ENCODE results near the gene ADM2. TPM values are rescaled to one million over a fixed set of nuclear protein-coding genes. Genes with fewer than 3 reads are reported as not detected.
A peak's percentile ranks its signal among the peaks of the same experiment; 100 is the strongest.

The ADM2 gene
- total RNA-seq, 1 experiment from 2014 or later: 13.6 TPM

- no peak for DNase-seq
- H3K36me3 Mint-ChIP-seq (ENCODE audit: insufficient read depth, unreplicated experiment): peaks cover 22% of the 10 kb centered on the region
- intact Hi-C loops (cut with micrococcal nuclease; ENCODE audit: unreplicated experiment): no loop called here
- CTCF ChIA-PET: interaction anchor here (0.7 to 1.4 kb wide), 2 partner anchors 23 to 43 kb away, joined by 4 read pairs; no protein-coding TSS in a partner anchor
- no peak overlapping the region for H3K27ac Mint-ChIP-seq (ENCODE audit: unreplicated experiment)
- no peaks in the 10 kb centered on the region for H3K27me3 Mint-ChIP-seq (ENCODE audit: unreplicated experiment)
- peaks cover 20% of the 10 kb centered on the region for H3K4me1 Mint-ChIP-seq (ENCODE audit: low read depth, unreplicated experiment)
- no TSS peak for BruUV-seq (replicated peaks)
- no peaks in the 10 kb centered on the region for H3K9me3 Mint-ChIP-seq (ENCODE audit: low read depth, unreplicated experiment)
- no peak overlapping the region for H3K4me3 Mint-ChIP-seq (ENCODE audit: low read depth, unreplicated experiment)
- TF ChIP-seq CTCF (IDR thresholded peaks at IDR 0.05; ENCODE audit: unreplicated experiment): no peak
Observed at GRCh38 chr22:50502096-50502495, 20.8 kb downstream of the ADM2 start.

- no peak for DNase-seq
- no peak overlapping the region for H3K27ac Mint-ChIP-seq (ENCODE audit: unreplicated experiment)
- no peaks in the 10 kb centered on the region for H3K27me3 Mint-ChIP-seq (ENCODE audit: unreplicated experiment)
- H3K36me3 Mint-ChIP-seq (ENCODE audit: insufficient read depth, unreplicated experiment): peaks cover 28% of the 10 kb centered on the region
- no peaks in the 10 kb centered on the region for H3K9me3 Mint-ChIP-seq (ENCODE audit: low read depth, unreplicated experiment)
- H3K4me3 Mint-ChIP-seq (ENCODE audit: low read depth, unreplicated experiment): no peak overlapping the region
- H3K4me1 Mint-ChIP-seq (ENCODE audit: low read depth, unreplicated experiment): peaks cover 13% of the 10 kb centered on the region
- TF ChIP-seq CTCF (IDR thresholded peaks at IDR 0.05; ENCODE audit: unreplicated experiment): no peak
- intact Hi-C loops (cut with micrococcal nuclease; ENCODE audit: unreplicated experiment): no loop called here
- BruUV-seq (replicated peaks): TSS peak; percentile 30
- CTCF ChIA-PET: interaction anchor here (1.4 kb wide), 1 partner anchor 43 kb away, joined by 4 read pairs; no protein-coding TSS in a partner anchor
Observed at GRCh38 chr22:50502628-50503474, 21.5 kb downstream of the ADM2 start.

- no peak overlapping the region for H3K4me3 Mint-ChIP-seq (ENCODE audit: low read depth, unreplicated experiment)
- no peaks in the 10 kb centered on the region for H3K9me3 Mint-ChIP-seq (ENCODE audit: low read depth, unreplicated experiment)
- peak; percentile 45 for TF ChIP-seq CTCF (IDR thresholded peaks at IDR 0.05; ENCODE audit: unreplicated experiment)
- no TSS peak for BruUV-seq (replicated peaks)
- no peak for DNase-seq
- no peaks in the 10 kb centered on the region for H3K27me3 Mint-ChIP-seq (ENCODE audit: unreplicated experiment)
- H3K27ac Mint-ChIP-seq (ENCODE audit: unreplicated experiment): no peak overlapping the region
- CTCF ChIA-PET: interaction anchor here (0.6 kb wide), 3 partner anchors 34 to 355 kb away, joined by 3 to 4 read pairs (median 4); no protein-coding TSS in a partner anchor
- H3K36me3 Mint-ChIP-seq (ENCODE audit: insufficient read depth, unreplicated experiment): peaks cover 35% of the 10 kb centered on the region
- peaks cover 8% of the 10 kb centered on the region for H3K4me1 Mint-ChIP-seq (ENCODE audit: low read depth, unreplicated experiment)
- intact Hi-C loops (cut with micrococcal nuclease; ENCODE audit: unreplicated experiment): no loop called here
Observed at GRCh38 chr22:50503475-50504145, 22.3 kb downstream of the ADM2 start.

- Mint-ChIP-seq H3K27ac (ENCODE audit: unreplicated experiment) (no peak overlapping the region), H3K4me1 (ENCODE audit: low read depth, unreplicated experiment) (peaks cover 12% of the 10 kb centered on the region), H3K36me3 (ENCODE audit: insufficient read depth, unreplicated experiment) (peaks cover 41% of the 10 kb centered on the region), H3K9me3 (ENCODE audit: low read depth, unreplicated experiment) (no peaks in the 10 kb centered on the region), H3K27me3 (ENCODE audit: unreplicated experiment) (no peaks in the 10 kb centered on the region), H3K4me3 (ENCODE audit: low read depth, unreplicated experiment) (no peak overlapping the region)
- CTCF ChIA-PET: no interaction called here
- intact Hi-C loops (cut with micrococcal nuclease; ENCODE audit: unreplicated experiment): no loop called here
- DNase-seq: no peak
- no peak for TF ChIP-seq CTCF (IDR thresholded peaks at IDR 0.05; ENCODE audit: unreplicated experiment)
- BruUV-seq (replicated peaks): no TSS peak
Observed at GRCh38 chr22:50504369-50505211, 23.2 kb downstream of the ADM2 start.
